C4-2B (cell line): Measurements from ENCODE around the gene SSBP1.

Experiments used
- ZFX ChIP-seq: fragments of 450-650 bp; IDR thresholded peaks from 2 replicates; pipeline ENCODE4 v1.6.1; 2017
- TF ChIP-seq, protein P1 (sequence below): fragments of 450-650 bp; conservative IDR thresholded peaks from 2 replicates; pipeline ENCODE4 v1.5.1; 2017; ENCODE audit warnings: mild to moderate bottlenecking

DNA sequence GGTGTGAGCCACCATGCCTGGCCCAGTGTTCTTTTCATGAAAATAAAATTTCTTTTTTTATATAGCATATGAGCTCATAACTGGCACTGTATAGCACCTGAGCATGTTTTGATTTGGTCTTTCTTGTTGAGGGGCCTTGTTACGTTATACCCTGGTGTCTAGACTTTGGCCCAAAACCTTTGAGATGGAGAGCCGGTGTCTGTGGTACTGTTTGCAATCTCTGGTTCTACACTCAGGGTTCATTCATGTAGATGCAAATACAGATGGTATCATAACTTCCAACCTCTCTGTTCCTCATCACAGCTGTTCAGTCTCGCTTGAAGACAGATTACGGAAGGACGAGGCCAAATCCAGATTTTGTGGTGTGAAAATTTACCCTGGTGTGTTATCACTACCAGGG lies 51.8 kb downstream of the SSBP1 start, which contains the start of gene TAS2R5:
- TF ChIP-seq, protein P1, sequence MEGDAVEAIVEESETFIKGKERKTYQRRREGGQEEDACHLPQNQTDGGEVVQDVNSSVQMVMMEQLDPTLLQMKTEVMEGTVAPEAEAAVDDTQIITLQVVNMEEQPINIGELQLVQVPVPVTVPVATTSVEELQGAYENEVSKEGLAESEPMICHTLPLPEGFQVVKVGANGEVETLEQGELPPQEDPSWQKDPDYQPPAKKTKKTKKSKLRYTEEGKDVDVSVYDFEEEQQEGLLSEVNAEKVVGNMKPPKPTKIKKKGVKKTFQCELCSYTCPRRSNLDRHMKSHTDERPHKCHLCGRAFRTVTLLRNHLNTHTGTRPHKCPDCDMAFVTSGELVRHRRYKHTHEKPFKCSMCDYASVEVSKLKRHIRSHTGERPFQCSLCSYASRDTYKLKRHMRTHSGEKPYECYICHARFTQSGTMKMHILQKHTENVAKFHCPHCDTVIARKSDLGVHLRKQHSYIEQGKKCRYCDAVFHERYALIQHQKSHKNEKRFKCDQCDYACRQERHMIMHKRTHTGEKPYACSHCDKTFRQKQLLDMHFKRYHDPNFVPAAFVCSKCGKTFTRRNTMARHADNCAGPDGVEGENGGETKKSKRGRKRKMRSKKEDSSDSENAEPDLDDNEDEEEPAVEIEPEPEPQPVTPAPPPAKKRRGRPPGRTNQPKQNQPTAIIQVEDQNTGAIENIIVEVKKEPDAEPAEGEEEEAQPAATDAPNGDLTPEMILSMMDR: no peak
- no peak for TF ChIP-seq ZFX
